ENCODE data around the gene PIGK. TPM values are rescaled to one million over a fixed set of nuclear protein-coding genes. Genes with fewer than 3 reads are reported as not detected.

PIGK gene
- total and polyA plus RNA-seq, 12 donors = 3.4 to 44.5 (median 27.3) TPM

GRCh38 chr1:77239311-77239710, 20.1 kb upstream of the PIGK start:
- 55 to 74% (median 65%) methylated on average over 3 of the region's 3 CpGs for WGBS, 4 donors
- no peak for DNase-seq
- TF ChIP-seq CTCF (IDR thresholded peaks at IDR 0.05) = no peak
- no peak for TF ChIP-seq POLR2A (IDR thresholded peaks at IDR 0.05)
- no peak overlapping the region for H3K4me3 ChIP-seq
- H3K4me1 ChIP-seq (replicated peaks in 1 of 2) = no peaks in the 10 kb centered on the region
- no peaks in the 10 kb centered on the region for H3K27me3 ChIP-seq
- H3K36me3 ChIP-seq (replicated peaks in 1 of 2) = no peaks in the 10 kb centered on the region
- no peak overlapping the region for H3K27ac ChIP-seq
- intact Hi-C loops (cut with DNase I) = no loop called here
- H3K9me3 ChIP-seq (replicated peaks in 1 of 3) = no peaks in the 10 kb centered on the region

- 67 to 88% (median 82%) methylated on average over 1 of the region's 1 CpG for WGBS, 4 donors
- H3K36me3 ChIP-seq (replicated peaks in 1 of 2) = no peaks in the 10 kb centered on the region
- no peak for TF ChIP-seq POLR2A (IDR thresholded peaks at IDR 0.05)
- no peak for TF ChIP-seq CTCF (IDR thresholded peaks at IDR 0.05)
Measured at GRCh38 chr1:77238462-77238861, 19.2 kb upstream of the PIGK start.

GRCh38 chr1:77234943-77235342, 15.7 kb upstream of the PIGK start:
- no peaks in the 10 kb centered on the region for H3K4me1 ChIP-seq (replicated peaks in 1 of 2)
- TF ChIP-seq POLR2A (IDR thresholded peaks at IDR 0.05) (no peak), CTCF (IDR thresholded peaks at IDR 0.05) (no peak)
- H3K4me3 ChIP-seq = no peak overlapping the region
- peaks cover 0 to 4% (median 0%) of the 10 kb centered on the region in 3 donors for H3K9me3 ChIP-seq (replicated peaks in 1 of 3)
- no peak for DNase-seq
- 33 to 48% (median 41%) methylated on average over 1 of the region's 1 CpG for WGBS, 4 donors
- no peaks in the 10 kb centered on the region for H3K36me3 ChIP-seq (replicated peaks in 1 of 2)
- intact Hi-C loops (cut with DNase I) = no loop called here
- H3K27me3 ChIP-seq = no peaks in the 10 kb centered on the region
- H3K27ac ChIP-seq = no peak overlapping the region

More at GRCh38 chr1:77238462-77238861, 19.2 kb upstream of the PIGK start:
- Histone ChIP-seq H3K4me3 (no peak overlapping the region), H3K4me1 (replicated peaks in 1 of 2) (no peaks in the 10 kb centered on the region), H3K27ac (no peak overlapping the region), H3K9me3 (replicated peaks in 1 of 3) (no peaks in the 10 kb centered on the region), H3K27me3 (no peaks in the 10 kb centered on the region)
- intact Hi-C loops (cut with DNase I) = no loop called here
- no peak for DNase-seq

GRCh38 chr1:77234096-77234495, 14.9 kb upstream of the PIGK start:
- H3K4me3 ChIP-seq = no peak overlapping the region
- intact Hi-C loops (cut with DNase I) = no loop called here
- no peak for DNase-seq
- 86 to 97% (median 90%) methylated on average over 1 of the region's 1 CpG for WGBS, 4 donors
- TF ChIP-seq POLR2A (IDR thresholded peaks at IDR 0.05) = no peak
- TF ChIP-seq CTCF (IDR thresholded peaks at IDR 0.05) = no peak
- H3K27me3 ChIP-seq = no peaks in the 10 kb centered on the region
- H3K9me3 ChIP-seq (replicated peaks in 1 of 3) = peaks cover 0 to 4% (median 0%) of the 10 kb centered on the region in 3 donors
- H3K36me3 ChIP-seq (replicated peaks in 1 of 2) = no peaks in the 10 kb centered on the region
- H3K4me1 ChIP-seq (replicated peaks in 1 of 2) = no peaks in the 10 kb centered on the region
- H3K27ac ChIP-seq = no peak overlapping the region
